GM18868 (cell line): ENCODE measurements around the gene MT1A.

ENCODE experiments used
- ATAC-seq: cut with Tn5 transposase; IDR thresholded peaks from one replicate; pipeline ENCODE4 v1.9.1; 2021; ENCODE audit warnings: mild to moderate bottlenecking, moderate library complexity; ENCODE audit not compliant: unreplicated experiment

Gene MT1A

DNA sequence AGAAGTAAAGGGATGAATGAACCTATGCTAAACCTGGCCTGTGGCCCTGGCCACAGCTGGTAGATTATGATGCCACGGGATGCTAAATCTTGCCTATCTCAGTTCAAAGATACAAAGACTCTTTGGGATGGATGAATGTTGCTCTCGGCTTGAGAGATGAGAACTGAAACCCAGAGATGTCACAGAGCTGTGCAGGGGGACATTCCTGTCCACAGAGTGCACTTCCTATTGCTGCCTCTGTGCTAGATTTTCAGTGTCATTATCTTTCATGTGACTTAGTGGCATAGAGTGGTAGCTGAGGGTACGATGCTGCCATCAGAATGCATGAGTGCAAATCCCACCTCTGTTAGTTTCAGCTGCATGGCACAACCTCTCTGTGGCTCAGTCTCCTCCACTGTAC is 8.3 kb upstream of the MT1A start:
- peak; percentile 93 for ATAC-seq

DNA sequence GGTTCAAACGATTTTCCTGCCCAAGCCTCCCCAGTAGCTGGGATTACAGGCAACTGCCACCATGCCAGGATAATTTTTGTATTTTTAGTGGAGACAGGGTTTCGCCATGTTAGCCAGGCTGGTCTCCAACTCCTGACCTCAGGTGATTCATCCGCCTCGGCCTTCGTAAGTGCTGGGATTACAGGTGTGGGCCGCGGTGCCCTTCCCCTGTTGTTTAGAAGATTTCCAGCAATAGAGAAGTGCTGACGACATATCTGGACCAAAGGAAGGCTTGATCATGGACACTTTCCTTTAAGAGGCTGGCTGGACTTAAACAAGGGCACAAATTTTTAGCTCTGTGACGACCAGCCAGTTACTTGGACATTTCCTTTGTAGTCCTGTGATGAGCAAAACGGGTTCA is 7.3 kb upstream of the MT1A start:
- ATAC-seq: no peak

DNA sequence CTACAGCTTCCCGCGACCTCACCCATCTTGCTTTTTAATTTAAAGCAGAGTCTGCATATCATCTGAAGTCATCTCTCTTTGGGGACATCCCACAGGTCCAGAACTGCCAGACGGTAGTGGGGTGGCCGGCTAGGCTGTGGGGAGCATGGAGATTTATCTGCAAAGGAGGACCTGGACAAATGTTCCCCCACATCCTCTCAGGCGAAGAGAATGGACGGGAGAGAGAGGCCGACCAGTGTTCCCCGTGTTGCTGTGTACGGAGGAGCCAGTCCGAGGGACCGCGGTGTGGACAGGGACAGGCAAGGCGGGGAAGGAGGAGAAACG is 6.7 kb upstream of the MT1A start:
- no peak for ATAC-seq

DNA sequence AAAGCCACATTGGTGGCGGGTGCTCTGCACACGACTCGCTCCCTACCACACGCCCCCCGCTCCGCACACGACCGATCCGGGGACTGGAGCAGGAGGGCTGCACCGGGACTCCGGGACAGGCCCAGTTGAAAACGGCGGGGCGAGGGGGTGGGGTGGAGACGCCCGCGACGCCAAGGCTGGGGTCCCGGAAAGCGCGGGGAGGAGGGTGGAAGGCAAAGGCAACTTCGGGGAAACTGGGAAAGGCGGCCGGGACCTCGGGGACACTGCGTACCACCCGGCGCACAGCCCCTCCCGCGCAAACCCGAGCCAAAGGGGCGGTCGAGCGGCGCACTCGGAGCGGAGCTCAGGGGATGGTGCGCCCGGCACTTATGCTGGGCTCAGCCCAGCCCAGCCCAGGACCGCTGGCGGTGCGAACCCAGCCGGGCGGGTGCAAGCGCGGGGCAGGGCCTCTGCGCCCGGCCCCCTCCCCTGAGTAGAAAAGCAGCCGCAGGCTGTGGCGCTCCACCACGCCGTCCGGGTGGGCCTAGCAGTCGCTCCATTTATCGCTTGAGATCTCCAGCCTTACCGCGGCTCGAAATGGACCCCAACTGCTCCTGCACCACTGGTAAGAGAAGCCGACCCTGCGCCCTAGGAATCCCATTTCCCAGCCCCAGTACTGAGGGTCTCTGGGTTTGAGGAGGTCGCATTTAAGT is 6.2 kb upstream of the MT1A start, which contains the start of gene MT1M:
TSS of gene MT1M (plus strand) at position 504 of the 692 bp plus-strand sequence. CDS start at position 577, 73 bp downstream.
- no peak for ATAC-seq

DNA sequence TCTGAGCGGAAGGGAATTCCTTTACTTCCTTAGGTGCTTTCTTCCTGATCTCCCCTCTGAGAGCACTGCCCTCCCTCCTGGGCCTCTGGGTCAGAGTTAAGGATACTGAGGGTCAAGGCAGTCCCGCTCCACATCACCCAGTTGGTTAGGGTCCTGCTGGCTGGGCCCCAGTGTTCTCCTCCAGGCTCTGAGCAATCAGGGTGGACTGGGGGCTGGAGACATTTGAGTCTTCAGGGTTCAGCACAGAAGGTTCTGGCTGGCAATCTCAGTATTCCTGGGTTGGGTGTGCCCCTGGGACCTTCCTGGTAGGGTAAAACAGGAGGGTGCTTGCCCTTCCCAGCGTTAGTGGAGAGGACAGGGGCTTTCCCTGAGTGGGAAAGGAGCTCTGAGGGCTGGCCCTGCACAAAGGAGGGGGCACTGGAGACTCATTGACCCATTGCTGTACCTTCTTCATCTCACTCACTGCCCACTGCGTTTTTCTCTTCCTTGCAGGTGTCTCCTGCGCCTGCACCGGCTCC is 5.6 kb upstream of the MT1A start:
- no peak for ATAC-seq

DNA sequence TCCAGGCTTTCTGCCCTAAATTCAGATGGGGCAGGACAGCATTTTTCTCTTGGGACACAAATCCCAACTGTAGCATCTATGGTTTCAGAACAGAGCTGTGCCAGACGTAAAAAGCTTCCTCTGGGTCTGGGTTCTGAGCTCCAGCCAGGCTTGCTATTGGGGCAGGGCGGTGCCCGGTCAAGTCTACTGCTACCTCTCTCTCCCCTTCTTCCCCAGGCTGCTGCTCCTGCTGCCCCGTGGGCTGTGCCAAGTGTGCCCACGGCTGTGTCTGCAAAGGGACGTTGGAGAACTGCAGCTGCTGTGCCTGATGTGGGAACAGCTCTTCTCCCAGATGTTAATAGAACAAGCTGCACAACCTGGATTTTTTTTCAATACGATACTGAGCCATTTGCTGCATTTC is 4.9 kb upstream of the MT1A start:
- ATAC-seq: no peak

DNA sequence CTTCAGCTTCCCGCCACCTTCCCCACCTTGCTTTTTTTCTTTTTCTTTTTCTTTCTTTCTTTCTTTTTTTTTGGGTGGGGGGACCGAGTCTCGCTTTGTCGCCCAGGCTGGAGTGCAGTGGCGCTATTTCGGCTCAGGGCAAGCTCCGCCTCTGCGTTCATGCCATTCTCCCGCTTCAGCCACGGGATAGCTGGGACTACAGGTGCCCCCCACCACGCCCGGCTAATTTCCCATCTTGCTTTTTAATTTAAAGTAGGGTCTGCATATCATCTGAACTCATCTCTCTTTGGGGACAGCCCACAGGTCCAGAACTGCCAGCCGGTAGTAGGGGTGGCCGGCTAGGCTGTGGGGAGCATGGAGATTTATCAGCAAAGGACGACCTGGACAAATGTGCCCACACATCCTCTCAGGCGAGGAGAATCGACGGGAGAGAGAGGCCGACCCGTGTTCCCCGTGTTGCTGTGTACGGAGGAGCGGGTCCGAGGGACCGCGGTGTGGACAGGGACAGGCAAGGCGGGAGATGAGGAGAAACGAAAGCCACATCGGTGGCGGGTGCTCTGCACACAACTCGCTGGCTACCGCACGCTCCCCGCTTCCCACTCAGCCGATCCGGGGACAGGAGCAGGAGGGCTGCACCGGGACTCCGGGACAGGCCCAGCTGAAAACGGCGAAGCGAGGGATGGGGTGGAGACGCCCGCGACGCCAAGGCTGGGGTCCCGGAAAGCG is 3.6 kb upstream of the MT1A start:
- no peak for ATAC-seq

DNA sequence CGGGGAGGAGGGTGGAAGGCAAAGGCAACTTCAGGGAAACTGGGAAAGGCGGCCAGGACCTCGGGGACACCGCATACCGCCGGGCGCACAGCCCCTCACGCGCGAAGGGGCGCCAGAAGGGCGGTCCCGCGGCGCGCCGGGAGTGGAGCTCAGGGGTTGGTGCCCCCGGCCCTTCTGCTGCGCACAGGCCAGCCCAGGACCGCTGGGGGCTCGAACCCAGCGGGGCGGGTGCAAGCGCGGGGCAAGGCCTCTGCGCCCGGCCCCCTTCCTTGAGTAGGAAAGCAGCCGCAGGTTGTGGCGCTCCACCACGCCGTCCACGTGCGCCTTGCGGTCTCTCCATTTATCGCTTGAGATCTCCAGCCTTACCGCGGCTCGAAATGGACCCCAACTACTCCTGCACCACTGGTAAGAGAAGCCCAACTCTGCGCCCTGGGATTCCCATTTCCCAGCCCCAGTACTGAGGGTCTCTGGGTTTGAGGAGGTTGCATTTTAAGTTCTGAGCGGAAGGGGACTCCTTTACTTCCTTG is 3.0 kb upstream of the MT1A start:
- no peak for ATAC-seq

DNA sequence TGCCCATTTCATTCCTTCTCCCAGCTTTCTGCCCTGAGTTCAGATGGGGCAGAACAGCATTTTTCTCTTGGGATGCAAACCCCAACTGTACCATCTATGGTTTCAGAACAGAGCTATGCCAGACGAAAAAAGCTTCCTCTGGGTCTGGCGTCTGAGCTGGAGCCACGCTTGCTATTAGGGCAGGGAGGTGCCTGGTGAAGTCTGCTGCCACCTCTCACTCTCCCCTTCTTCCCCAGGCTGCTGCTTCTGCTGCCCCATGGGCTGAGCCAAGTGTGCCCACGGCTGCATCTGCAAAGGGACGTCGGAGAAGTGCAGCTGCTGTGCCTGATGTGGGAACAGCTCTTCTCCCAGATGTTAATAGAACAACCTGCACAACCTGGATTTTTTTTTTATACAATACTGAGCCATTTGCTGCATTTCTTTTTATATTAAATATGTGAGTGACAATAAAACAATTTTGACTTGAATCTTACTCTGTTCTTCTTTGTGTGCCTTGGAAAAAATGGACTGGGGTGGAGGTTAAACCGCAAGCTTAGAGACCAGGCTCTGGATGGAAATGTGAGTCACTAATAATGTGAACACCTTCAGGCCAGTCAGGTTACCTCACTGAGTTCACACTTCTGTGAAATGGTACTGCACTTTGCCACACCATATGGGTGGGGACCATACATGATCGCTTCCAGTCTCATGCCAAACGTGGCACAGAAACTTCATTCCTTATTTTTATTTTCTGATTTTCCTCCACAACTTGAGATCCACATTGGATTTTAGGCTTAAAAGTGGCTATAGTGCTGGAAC is 1.7 kb upstream of the MT1A start:
- ATAC-seq: no peak

DNA sequence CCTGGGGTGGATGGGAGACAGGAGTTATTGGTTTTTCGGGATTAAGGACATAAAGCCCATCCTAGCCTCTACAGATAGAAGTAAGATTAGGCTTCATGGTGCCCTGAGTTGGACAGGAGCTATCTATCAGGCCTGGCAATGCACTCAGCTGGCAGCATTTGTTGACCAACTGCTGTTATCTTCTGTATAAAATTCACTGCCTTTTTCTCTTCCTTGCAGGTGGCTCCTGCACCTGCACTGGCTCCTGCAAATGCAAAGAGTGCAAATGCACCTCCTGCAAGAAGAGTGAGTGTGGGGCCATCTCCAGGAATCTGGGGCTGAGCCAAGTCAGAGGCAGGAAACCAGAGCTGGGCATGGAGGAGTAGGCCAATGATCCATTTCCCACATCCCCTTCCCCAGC is 579 bp downstream of the MT1A start:
- no peak for ATAC-seq

DNA sequence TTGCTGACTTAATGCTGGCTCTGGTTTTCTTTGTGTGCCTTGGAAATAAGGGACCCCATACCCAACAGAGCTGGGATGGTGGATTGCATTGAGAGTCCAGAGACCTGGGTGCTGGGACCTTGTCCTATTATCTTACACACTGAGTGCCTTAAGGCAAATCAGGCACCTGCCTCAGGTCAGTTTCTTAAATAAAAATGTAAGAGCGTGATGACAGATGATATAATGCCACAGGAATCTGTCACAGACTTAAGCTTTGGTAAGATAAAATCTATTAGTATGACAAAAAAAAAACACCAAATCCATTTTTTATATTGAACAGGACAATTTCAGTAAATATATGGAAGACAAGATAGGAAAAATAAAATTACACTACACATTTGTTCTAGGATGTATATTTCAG is 1.6 kb downstream of the MT1A start:
- ATAC-seq: no peak

DNA sequence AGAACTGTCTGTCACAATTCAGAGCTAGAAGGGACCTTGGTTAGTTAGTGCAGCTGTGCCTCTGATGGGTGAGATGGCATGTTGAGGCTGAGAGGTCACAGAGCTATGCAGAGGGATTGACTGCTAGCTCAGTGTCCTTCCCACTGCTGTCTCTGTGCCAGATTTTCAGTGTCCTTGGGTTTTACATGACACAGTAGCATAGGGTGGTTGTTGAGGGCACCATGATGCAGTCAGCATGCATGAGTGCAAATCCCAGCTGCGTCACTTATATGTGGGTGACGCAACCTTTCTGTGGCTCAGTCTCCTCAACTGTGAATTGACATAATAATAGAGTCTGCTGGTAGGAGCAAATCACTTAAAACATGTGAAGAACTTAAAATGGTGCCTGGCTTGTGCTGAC is 2.7 kb downstream of the MT1A start:
- no peak for ATAC-seq

DNA sequence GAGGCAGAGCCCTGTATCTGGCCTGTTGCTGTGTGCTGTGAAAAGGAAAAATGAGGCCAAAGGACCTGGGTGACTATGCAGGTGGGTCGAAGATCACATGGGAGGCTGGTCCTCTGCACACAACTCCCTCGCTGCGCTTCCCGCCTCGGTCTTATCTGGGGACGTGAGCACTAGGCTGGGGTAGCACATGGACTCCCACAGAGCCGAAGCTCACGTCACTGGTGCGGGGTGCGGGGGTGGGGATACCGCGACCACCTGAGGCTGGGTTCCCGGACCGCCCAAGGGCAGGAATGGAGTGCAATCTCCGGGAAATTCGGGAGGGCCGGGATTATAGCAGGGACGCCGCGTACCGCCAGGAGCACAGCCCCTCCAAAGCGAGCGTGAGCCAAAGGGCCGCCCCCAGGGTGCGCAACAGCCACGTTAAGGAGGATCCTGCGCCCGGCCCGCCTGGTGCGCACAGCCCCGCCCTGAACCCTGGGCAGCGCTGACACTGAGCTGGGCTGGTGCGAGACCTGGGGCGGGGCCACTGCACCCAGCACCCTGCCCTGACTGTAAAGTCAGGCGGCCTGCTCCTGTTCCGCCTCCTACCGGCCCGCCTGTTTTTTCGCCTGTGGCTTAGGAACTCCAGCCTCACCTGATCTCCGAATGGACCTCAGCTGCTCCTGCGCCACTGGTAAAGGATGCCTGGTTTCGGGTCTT is 4.8 kb downstream of the MT1A start:
- ATAC-seq: peak; percentile 86

DNA sequence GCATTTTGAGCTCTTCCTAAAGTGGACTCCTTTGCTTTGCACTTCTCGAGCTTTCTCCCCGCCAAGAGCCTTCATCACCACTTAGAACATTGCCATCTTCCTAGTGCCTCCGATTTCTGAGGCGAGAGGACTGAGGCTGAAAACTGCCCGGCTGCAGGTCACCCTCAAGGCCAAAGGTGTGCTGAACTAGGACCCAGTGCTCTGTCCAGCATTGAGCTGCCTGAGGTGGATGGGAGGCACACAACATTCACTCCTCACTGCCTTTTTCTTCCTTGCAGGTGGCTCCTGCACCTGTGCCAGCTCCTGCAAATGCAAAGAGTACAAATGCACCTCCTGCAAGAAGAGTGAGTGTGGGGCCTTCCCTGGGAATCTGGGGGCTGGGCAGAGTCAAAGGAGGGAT is 5.4 kb downstream of the MT1A start:
- ATAC-seq: no peak

DNA sequence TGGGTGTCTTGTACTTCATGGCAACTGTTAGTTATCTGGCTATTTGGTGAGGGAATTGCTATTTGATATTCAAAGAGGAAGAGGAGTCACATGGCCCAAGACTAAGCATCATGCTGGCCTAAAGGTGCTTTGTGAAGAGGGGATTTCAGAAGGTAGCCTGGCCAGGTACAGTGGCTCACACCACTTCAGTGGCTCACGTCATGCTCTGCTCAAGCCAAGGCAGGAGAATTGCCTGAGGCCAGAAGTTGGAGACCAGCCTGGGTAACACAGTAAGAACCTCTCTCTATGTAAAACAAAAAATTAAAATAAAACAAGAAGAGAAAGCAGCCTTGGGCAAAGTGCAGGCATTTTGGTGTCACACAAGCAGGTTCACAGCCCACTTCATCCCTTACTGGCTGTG is 6.8 kb downstream of the MT1A start:
- no peak for ATAC-seq

DNA sequence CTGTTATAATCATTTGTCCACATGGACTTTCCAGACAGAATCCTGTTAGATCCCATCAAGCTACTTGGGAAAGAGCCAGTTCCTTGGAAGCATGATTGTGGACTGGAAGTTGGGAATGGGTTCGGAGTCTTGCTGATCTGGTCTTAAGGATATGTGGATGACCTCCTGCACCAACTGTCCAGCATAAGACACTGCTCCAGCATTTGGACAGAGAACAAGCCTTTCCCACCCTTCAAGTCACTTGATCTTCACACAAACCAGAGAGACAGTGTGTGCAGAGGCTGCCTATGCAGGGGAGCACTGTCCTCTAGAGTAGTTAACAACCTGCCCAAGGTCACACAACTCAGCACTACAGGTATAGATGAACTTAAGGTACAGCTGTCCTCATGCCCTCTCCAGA is 7.4 kb downstream of the MT1A start:
- no peak for ATAC-seq

DNA sequence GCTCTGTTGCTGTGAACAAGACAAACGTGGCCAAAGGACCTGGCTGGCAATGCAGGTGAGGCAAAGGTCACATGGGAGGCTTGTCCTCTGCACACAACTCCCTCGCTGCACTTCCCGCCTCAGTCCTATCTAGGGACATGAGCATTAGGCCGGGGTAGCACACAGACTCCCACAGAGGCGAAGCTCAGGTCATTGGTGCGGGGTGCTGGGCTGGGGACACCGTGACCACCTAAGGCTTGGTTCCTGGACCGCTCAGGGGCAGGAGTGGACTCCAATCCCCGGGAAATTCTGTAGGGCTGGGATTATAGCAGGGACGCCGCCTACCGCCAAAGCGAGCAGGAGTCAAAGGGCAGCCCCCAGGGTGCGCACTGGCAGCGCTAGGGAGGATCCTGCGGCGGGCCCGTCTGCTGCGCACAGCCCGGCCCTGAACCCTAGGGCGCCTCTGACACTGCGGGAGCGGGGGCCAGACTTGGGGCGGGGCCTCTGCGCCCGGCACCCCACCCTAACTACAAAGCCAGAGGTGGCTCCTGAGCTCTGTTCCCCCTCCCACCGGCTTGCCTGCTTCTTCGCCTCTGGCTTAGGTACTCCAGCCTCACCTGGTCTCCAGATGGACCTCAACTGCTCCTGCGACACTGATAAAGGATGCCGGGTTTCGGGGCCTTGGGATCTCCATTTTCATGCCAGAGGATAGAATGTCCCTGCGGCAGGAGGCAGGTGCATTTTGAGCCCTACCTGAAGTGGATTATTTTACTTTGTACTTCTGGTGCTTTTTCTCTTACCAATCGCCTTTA is 9.4 kb downstream of the MT1A start:
- no peak for ATAC-seq

DNA sequence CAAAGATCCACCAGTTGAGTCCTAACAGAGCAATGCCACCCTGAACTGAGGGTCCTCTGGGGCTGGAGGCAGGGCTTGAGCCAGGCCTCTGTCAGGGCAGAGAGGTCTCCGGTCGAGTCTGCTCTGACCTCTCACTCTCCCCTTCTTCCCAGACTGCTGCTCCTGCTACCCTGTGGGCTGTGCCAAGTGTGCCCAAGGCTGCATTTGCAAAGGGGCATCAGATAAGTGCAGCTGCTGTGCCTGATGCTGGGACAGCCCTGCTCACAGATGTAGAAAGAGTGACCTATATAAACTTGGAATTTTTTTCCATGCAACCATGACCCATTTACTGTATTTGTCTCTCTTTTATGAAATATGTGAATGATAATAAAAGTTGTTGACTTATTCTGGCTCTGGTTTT is 10.8 kb downstream of the MT1A start:
- no peak for ATAC-seq

DNA sequence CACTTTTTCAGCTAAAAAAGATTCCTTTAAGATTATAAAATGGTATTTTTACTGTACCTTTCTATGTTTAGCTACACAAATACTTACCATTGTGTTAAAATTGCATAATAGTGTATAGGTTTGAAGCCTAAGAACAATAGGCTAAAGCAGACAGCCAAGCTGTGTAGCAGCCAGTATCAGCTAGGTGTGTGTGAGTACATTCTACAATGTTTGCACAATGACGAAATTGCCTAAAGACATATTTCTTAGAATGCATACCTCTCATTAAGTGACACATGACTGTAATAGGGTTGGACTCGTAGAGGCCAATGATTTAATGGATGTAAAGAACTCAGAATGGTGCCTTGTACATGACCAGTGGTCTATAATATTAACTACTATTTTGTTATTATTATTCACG is 11.4 kb downstream of the MT1A start:
- ATAC-seq: no peak

DNA sequence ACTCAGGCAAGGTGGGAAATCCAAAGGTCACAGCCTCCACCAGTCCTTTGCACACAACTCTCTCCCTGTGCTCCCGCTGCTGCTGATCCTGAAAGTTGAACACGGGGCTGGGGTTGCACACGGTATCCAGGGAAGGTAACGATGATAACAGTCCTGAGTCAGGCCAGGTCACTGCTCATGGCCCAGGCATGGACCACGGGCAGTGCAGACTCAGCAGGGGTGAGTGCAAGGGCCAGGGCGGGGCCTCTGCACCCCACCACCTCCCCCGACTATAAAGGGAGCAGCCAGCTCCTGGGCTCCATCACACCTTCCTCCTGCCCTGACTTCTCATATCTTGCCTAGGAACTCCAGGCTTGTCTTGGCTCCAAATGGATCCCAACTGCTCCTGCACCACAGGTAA is 13.1 kb downstream of the MT1A start, which contains the start of gene MT1B:
TSS of gene MT1B (plus strand) at position 301 of the 400 bp plus-strand sequence. CDS start at position 369, 68 bp downstream.
- ATAC-seq: no peak
